Measurements from ENCODE around the gene NINJ1. TPM values are rescaled to one million over a fixed set of nuclear protein-coding genes. Genes with fewer than 3 reads are reported as not detected.
A peak's percentile ranks its signal among the peaks of the same experiment; 100 is the strongest.

NINJ1 gene
- total and polyA plus RNA-seq, 2 of the 13 experiments (the other 11 are each of a cell fraction or from before 2014, with no cell fraction given) = 81.2 to 92.1 TPM

GRCh38 chr9:93112116-93112863 is 21.8 kb downstream of the NINJ1 start (continued):
- TF ChIP-seq MED13 (CRISPR knock-in tag; IDR thresholded peaks at IDR 0.05) (no peak), ZBTB39 (CRISPR knock-in tag; IDR thresholded peaks at IDR 0.05) (no peak), ZNF547 (CRISPR knock-in tag; IDR thresholded peaks at IDR 0.05) (no peak), EEA1 (CRISPR knock-in tag; IDR thresholded peaks at IDR 0.05; ENCODE audit: borderline replicate concordance) (no peak), SMAD3 (CRISPR knock-in tag; IDR thresholded peaks at IDR 0.05) (peak; percentile 84; the same call in 1 of the 2 replicates), SRF (IDR thresholded peaks at IDR 0.05; ENCODE audit: low read depth, low read length) (no peak), FUBP1 (CRISPR knock-in tag; IDR thresholded peaks at IDR 0.05; ENCODE audit: borderline replicate concordance) (no peak), MIXL1 (CRISPR knock-in tag; IDR thresholded peaks at IDR 0.05) (peak; percentile 72; the same call in 1 of the 2 replicates), SIX1 (CRISPR knock-in tag; IDR thresholded peaks at IDR 0.05; ENCODE audit: borderline replicate concordance) (no peak), CENPX (CRISPR knock-in tag; IDR thresholded peaks at IDR 0.05) (no peak), ZBTB38 (CRISPR knock-in tag; IDR thresholded peaks at IDR 0.05) (peak; percentile 86), ZKSCAN5 (CRISPR knock-in tag; IDR thresholded peaks at IDR 0.05) (no peak), ZNF3 (CRISPR knock-in tag; IDR thresholded peaks at IDR 0.05) (no peak), KLF13 (CRISPR knock-in tag; IDR thresholded peaks at IDR 0.05) (0 out of 2 replicates have a peak, but pooled peaks have one; percentile 31), ZBTB49 (CRISPR knock-in tag; IDR thresholded peaks at IDR 0.05; ENCODE audit: borderline replicate concordance) (no peak), RXRB (CRISPR knock-in tag; IDR thresholded peaks at IDR 0.05; ENCODE audit: borderline replicate concordance) (peak; percentile 88), KAT2B (IDR thresholded peaks at IDR 0.05; ENCODE audit: borderline replicate concordance, low read depth, low read length) (no peak), JDP2 (CRISPR knock-in tag; IDR thresholded peaks at IDR 0.05; ENCODE audit: borderline replicate concordance) (no peak), ESRRA (CRISPR knock-in tag; IDR thresholded peaks at IDR 0.05; ENCODE audit: low read depth) (peak; percentile 99)
- TF ChIP-seq, protein P1, sequence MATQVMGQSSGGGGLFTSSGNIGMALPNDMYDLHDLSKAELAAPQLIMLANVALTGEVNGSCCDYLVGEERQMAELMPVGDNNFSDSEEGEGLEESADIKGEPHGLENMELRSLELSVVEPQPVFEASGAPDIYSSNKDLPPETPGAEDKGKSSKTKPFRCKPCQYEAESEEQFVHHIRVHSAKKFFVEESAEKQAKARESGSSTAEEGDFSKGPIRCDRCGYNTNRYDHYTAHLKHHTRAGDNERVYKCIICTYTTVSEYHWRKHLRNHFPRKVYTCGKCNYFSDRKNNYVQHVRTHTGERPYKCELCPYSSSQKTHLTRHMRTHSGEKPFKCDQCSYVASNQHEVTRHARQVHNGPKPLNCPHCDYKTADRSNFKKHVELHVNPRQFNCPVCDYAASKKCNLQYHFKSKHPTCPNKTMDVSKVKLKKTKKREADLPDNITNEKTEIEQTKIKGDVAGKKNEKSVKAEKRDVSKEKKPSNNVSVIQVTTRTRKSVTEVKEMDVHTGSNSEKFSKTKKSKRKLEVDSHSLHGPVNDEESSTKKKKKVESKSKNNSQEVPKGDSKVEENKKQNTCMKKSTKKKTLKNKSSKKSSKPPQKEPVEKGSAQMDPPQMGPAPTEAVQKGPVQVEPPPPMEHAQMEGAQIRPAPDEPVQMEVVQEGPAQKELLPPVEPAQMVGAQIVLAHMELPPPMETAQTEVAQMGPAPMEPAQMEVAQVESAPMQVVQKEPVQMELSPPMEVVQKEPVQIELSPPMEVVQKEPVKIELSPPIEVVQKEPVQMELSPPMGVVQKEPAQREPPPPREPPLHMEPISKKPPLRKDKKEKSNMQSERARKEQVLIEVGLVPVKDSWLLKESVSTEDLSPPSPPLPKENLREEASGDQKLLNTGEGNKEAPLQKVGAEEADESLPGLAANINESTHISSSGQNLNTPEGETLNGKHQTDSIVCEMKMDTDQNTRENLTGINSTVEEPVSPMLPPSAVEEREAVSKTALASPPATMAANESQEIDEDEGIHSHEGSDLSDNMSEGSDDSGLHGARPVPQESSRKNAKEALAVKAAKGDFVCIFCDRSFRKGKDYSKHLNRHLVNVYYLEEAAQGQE (IDR thresholded peaks at IDR 0.05; ENCODE audit: borderline replicate concordance in 1 of 2, low read depth in 1 of 2, low read length in 2 of 2) = no peak
